HG03558 (cell line): ENCODE results near the gene DPY19L3.
"Not testable (repeated sequence)": the region's sequence is repeated elsewhere in the genome, so short reads cannot be mapped to it uniquely, and the experiment has no call there.

ENCODE experiments used
- ATAC-seq: cut with Tn5 transposase; IDR thresholded peaks from one replicate; pipeline ENCODE4 v1.9.1; 2021; ENCODE audit warnings: moderate number of reproducible peaks; ENCODE audit not compliant: unreplicated experiment; ENCODE audit errors: extremely low read depth

The DPY19L3 gene

GRCh38 chr19:32483574-32483973 lies 78.0 kb downstream of the DPY19L3 start:
- ATAC-seq, result no peak

DNA sequence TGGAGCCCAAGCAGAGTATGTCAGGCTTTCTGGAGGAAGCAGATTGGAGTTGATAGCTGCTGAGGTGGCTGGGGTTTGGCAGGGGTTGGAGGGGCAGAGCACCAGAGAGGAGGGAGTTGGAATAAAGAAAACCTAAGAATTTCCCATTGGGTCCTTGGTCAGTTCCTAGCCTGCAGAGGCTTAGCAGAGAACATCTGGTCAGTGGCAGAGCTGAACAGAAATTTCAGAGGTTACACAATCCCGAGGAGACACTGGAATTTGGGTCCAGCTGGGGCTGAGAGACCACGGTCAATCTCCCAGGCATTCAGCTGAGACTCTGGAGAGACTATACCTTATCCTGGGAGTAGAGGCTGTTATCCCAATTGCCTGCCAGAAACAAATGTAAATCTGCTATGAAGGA lies 84.4 kb downstream of the DPY19L3 start:
- ATAC-seq, result no peak

- ATAC-seq, result no peak
Observed at GRCh38 chr19:32497391-32497790, 91.8 kb downstream of the DPY19L3 start.

GRCh38 chr19:32498648-32499200 lies 93.2 kb downstream of the DPY19L3 start:
- ATAC-seq, result no peak

GRCh38 chr19:32512498-32512897 lies 106.9 kb downstream of the DPY19L3 start:
- ATAC-seq, result not testable (repeated sequence)

DNA sequence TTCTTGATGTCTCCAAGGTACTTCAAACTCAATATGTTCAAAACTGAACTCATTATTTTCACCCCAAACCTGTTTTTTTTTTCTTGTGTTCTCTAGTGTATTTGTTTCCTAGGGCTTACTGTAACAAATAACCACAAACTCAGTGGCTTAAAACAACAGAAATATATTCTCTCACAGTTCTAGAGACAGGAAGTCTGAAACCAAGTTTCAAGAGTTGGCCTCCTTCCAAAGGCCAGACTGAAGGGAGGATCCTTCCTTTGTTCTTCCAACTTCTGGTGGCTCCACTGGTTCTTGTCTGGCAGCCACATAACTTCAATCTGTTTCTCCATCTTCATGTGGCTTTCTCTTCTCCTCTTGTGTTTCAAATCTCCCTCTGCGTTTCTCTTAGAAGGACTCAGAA lies 113.5 kb downstream of the DPY19L3 start:
- no peak for ATAC-seq

- no peak for ATAC-seq
Observed at GRCh38 chr19:32522967-32523366, 117.4 kb downstream of the DPY19L3 start.

DNA sequence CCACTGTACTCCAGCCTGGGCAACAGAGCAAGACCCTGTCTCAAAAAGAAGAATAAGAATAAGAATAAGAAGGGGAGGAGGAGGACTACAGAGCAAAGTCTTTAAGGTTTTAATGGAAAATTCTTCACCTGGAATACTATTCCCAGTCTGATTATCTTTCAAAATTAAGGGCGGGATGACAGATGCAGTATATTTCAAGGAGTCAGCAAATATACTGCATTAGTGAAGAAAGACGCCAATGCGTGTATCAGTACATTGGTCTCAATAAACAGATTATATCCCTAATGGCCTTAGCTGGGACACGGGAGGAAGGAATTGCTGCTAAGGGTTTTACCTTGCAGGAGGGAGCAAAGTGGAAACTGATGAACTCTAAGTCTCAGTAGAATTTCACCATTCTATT lies 121.3 kb downstream of the DPY19L3 start:
- ATAC-seq, result no peak

- no peak for ATAC-seq
Observed at GRCh38 chr19:32530773-32531172, 125.2 kb downstream of the DPY19L3 start.

- no peak for ATAC-seq
Observed at GRCh38 chr19:32532233-32532632, 126.7 kb downstream of the DPY19L3 start.
